Measurements from ENCODE around the gene ENSA. TPM values are rescaled to one million over a fixed set of nuclear protein-coding genes. Genes with fewer than 3 reads are reported as not detected.
"Not testable (repeated sequence)": the region's sequence is repeated elsewhere in the genome, so short reads cannot be mapped to it uniquely, and the experiment has no call there.

ENSA gene
- total RNA-seq, 6 experiments from 2014 or later: 60.4 to 166 (median 71.2) TPM

GRCh38 chr1:150601540-150601939, 27.9 kb downstream of the ENSA start:
- intact Hi-C loops (cut with DNase I): no loop called here
- Histone ChIP-seq H3K27ac (peak overlapping the region in 1 of 3 donors; percentile 54), H3K27me3 (no peaks in the 10 kb centered on the region), H3K36me3 (no peaks in the 10 kb centered on the region), H3K9me3 (no peaks in the 10 kb centered on the region), H3K4me1 (peaks cover 0 to 18% (median 6%) of the 10 kb centered on the region in 4 donors), H3K4me3 (no peak overlapping the region)
- ATAC-seq (no peak), DNase-seq (no peak)
- no peak for TF ChIP-seq POLR2A (IDR thresholded peaks at IDR 0.05)
- TF ChIP-seq CTCF (IDR thresholded peaks at IDR 0.05): no peak

DNA sequence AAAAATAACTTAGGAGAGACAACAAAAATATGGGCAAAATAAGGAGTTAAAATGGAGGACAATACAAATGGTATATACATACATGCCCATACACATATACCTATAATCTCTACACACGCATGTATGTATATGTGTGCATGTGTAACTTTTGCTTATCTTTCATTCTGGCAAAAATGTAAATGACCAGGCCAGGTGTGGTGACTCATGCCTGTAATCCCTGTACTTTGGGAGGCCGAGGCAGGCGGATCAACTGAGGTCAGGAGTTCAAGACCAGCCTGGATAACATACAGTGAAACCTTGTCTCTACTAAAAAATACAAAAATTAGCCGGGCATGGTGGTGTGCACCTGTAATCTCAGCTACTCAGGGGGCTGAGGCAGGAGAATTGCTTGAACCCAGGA, 31.1 kb downstream of the ENSA start:
- H3K4me1 ChIP-seq; DNase-seq; H3K27ac ChIP-seq; intact Hi-C loops (cut with DNase I); ATAC-seq; H3K36me3 ChIP-seq; H3K27me3 ChIP-seq; H3K9me3 ChIP-seq; H3K4me3 ChIP-seq: not testable (repeated sequence)
- WGBS (ENCODE audit: insufficient coverage, low coverage, low lambda C conversion rate, missing lambda C conversion rate): 83% methylated on average over 3 of the region's 4 CpGs

GRCh38 chr1:150596976-150597375, 32.4 kb downstream of the ENSA start:
- no peaks in the 10 kb centered on the region for H3K27me3 ChIP-seq
- TF ChIP-seq POLR2A (IDR thresholded peaks at IDR 0.05): no peak
- no peak for TF ChIP-seq CTCF (IDR thresholded peaks at IDR 0.05)
- H3K4me1 ChIP-seq: peaks cover 0 to 5% (median 0%) of the 10 kb centered on the region in 4 donors
- ATAC-seq (no peak), DNase-seq (no peak)
- intact Hi-C loops (cut with DNase I): no loop called here
- no peaks in the 10 kb centered on the region for H3K9me3 ChIP-seq
- no peak overlapping the region for H3K4me3 ChIP-seq
- H3K27ac ChIP-seq: no peak overlapping the region
- 73% methylated on average over 3 of the region's 3 CpGs for WGBS (ENCODE audit: insufficient coverage, low coverage, low lambda C conversion rate, missing lambda C conversion rate)
- no peaks in the 10 kb centered on the region for H3K36me3 ChIP-seq

DNA sequence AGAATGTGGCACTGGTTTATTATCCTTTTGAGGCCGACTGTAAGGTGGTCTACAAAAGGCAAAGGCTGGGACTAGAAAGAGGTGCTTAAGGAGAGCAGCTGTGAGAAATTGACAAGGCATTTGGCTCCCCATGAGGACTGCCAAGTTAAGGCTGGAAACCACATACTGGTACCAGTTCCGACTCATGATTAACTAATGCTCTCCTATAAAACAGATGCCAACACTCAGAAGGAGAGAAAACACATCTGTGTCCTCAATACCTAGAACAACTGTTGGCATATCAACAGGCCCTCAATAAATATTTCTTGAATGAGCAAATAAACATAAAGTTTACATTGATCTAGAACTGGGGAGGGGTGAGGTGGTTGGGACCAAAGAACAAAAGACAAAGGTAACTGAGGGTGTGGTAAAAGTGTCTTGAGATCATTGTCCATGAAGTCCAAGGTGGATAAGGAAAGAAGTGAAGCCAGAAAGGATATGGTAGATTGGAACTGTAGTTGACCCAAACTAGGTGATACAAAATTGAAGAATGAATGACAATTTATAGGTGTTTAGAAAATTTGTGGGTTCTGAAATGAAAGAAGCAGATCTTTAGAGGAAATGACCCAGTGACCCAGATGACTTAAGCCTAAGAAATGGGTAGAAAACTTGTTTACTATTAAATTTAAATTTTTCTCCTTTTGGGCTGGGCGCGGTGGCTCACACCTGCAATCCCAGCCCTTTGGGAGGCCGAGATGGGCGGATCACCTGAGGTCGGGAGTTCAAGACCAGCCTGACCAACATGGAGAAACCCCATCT, 33.1 kb downstream of the ENSA start:
- Histone ChIP-seq H3K9me3 (no peaks in the 10 kb centered on the region), H3K27ac (no peak overlapping the region), H3K27me3 (no peaks in the 10 kb centered on the region), H3K36me3 (no peaks in the 10 kb centered on the region), H3K4me3 (no peak overlapping the region), H3K4me1 (peaks cover 0 to 5% (median 0%) of the 10 kb centered on the region in 4 donors)
- TF ChIP-seq CTCF (IDR thresholded peaks at IDR 0.05) (no peak), POLR2A (IDR thresholded peaks at IDR 0.05) (no peak)
- ATAC-seq (no peak), DNase-seq (no peak)
- intact Hi-C loops (cut with DNase I): no loop called here
- 86% methylated on average over 7 of the region's 7 CpGs for WGBS (ENCODE audit: insufficient coverage, low coverage, low lambda C conversion rate, missing lambda C conversion rate)

- H3K36me3 ChIP-seq: peaks cover 0 to 7% (median 5%) of the 10 kb centered on the region in 4 donors
- H3K4me3 ChIP-seq: no peak overlapping the region
- intact Hi-C loops (cut with DNase I): no loop called here
- TF ChIP-seq POLR2A (IDR thresholded peaks at IDR 0.05) (no peak), CTCF (IDR thresholded peaks at IDR 0.05) (no peak)
- peaks cover 0 to 5% (median 1%) of the 10 kb centered on the region in 4 donors for H3K4me1 ChIP-seq
- 69% methylated on average over 2 of the region's 2 CpGs for WGBS (ENCODE audit: insufficient coverage, low coverage, low lambda C conversion rate, missing lambda C conversion rate)
- no peak for DNase-seq
- ATAC-seq: no peak
- H3K27ac ChIP-seq: no peak overlapping the region
- no peaks in the 10 kb centered on the region for H3K9me3 ChIP-seq
- H3K27me3 ChIP-seq: no peaks in the 10 kb centered on the region
Observed at GRCh38 chr1:150582371-150582770, 47.0 kb downstream of the ENSA start.

- H3K36me3 ChIP-seq; H3K9me3 ChIP-seq; ATAC-seq; H3K4me3 ChIP-seq; intact Hi-C loops (cut with DNase I); DNase-seq; H3K4me1 ChIP-seq; H3K27ac ChIP-seq; H3K27me3 ChIP-seq: not testable (repeated sequence)
- WGBS (ENCODE audit: insufficient coverage, low coverage, low lambda C conversion rate, missing lambda C conversion rate): 94% methylated on average over 14 of the region's 14 CpGs
Observed at GRCh38 chr1:150581962-150582361, 47.5 kb downstream of the ENSA start.

- H3K27me3 ChIP-seq; H3K27ac ChIP-seq; H3K4me1 ChIP-seq; intact Hi-C loops (cut with DNase I); DNase-seq; ATAC-seq; H3K4me3 ChIP-seq; H3K9me3 ChIP-seq: not testable (repeated sequence)
- H3K36me3 ChIP-seq: peaks cover 0 to 15% (median 14%) of the 10 kb centered on the region in 4 donors
- WGBS (ENCODE audit: insufficient coverage, low coverage, low lambda C conversion rate, missing lambda C conversion rate): 94% methylated on average over 7 of the region's 7 CpGs
Observed at GRCh38 chr1:150581437-150581836, 48.0 kb downstream of the ENSA start.

DNA sequence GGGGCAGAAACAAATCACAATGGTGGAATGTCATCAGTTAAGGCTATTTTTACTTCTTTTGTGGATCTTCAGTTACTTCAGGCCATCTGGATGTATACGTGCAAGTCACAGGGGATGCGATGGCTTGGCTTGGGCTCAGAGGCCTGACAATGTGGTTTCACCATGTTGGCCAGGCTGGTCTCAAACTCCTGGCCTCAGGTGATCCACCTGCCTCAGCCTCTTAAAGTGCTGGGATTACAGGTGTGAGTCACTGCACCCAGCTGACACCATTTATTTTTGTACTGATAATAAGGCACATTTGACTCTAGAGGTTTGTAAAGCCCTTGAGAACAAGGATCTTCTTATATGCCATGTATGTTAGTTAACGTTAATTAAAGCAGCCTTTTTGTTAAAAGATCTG, 48.4 kb downstream of the ENSA start:
- H3K4me3 ChIP-seq; H3K9me3 ChIP-seq; intact Hi-C loops (cut with DNase I); DNase-seq; H3K27me3 ChIP-seq; H3K27ac ChIP-seq; ATAC-seq; H3K4me1 ChIP-seq: not testable (repeated sequence)
- 82% methylated on average over 1 of the region's 3 CpGs for WGBS (ENCODE audit: insufficient coverage, low coverage, low lambda C conversion rate, missing lambda C conversion rate)
- peaks cover 0 to 20% (median 17%) of the 10 kb centered on the region in 4 donors for H3K36me3 ChIP-seq

All from right lobe of liver (tissue), 6 donors.